ENCODE measurements around the gene M1AP. TPM values are rescaled to one million over a fixed set of nuclear protein-coding genes. Genes with fewer than 3 reads are reported as not detected.

The M1AP gene, protein sequence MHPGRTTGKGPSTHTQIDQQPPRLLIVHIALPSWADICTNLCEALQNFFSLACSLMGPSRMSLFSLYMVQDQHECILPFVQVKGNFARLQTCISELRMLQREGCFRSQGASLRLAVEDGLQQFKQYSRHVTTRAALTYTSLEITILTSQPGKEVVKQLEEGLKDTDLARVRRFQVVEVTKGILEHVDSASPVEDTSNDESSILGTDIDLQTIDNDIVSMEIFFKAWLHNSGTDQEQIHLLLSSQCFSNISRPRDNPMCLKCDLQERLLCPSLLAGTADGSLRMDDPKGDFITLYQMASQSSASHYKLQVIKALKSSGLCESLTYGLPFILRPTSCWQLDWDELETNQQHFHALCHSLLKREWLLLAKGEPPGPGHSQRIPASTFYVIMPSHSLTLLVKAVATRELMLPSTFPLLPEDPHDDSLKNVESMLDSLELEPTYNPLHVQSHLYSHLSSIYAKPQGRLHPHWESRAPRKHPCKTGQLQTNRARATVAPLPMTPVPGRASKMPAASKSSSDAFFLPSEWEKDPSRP
- total RNA-seq: 1.7 and 2.5 TPM in 2 replicates

DNA sequence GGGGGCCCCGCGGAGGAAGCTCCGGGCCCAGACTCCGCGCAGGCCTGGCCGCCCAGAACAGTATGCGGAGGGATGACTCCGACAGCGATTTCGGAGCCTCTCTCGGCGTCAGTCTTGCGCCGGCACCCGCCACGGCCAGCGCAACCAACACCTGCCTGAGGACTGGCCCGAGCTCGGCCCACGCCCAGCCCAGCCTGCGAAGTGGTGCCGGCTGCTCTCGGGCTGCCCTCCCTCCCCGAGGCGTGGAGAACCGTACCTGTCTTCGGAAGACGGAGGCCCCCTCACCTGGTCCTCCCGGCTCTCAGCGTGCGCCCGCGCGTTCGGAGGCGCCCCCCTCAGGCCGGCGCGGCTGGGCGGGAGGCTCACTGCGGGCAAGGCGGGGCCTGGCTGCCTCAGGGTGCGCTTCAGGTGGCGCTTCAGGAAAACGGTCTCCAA, at the start of gene M1AP:
Gene M1AP (minus strand): TSS at position 322 of the 435 bp plus-strand sequence. CDS start 8,055 bp downstream, outside the sequence.
- no peak for DNase-seq (ENCODE audit: low read depth)
- H3K4me3 ChIP-seq (ENCODE audit: low read depth, low read length): peak within 1 kb of the TSS; percentile 40
- TF ChIP-seq, protein P1, sequence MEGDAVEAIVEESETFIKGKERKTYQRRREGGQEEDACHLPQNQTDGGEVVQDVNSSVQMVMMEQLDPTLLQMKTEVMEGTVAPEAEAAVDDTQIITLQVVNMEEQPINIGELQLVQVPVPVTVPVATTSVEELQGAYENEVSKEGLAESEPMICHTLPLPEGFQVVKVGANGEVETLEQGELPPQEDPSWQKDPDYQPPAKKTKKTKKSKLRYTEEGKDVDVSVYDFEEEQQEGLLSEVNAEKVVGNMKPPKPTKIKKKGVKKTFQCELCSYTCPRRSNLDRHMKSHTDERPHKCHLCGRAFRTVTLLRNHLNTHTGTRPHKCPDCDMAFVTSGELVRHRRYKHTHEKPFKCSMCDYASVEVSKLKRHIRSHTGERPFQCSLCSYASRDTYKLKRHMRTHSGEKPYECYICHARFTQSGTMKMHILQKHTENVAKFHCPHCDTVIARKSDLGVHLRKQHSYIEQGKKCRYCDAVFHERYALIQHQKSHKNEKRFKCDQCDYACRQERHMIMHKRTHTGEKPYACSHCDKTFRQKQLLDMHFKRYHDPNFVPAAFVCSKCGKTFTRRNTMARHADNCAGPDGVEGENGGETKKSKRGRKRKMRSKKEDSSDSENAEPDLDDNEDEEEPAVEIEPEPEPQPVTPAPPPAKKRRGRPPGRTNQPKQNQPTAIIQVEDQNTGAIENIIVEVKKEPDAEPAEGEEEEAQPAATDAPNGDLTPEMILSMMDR (conservative IDR thresholded peaks at IDR 0.05; ENCODE audit: low read depth, low read length): peak; percentile 23

DNA sequence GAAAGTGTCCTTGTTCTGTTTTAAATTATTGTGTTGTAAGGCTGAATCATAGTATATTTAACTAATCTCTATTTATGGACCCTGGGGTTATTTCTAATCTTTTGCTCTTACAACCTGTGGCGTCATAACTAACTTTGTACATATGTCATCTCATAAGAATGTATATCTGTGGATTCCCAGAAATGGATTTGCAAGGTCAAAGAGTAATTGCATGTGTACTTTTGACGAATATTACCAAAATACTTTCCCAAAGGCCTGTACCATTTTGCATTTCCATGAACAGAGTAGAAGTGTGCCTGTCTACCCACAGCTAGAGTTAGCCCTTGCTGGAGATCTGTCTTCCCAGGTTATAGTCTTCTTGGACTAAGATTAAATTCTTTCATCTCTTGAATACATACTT, 48.7 kb upstream of the M1AP start:
- TF ChIP-seq, protein P1 (conservative IDR thresholded peaks at IDR 0.05; ENCODE audit: low read depth, low read length): no peak
- no peak overlapping the region for H3K4me3 ChIP-seq (ENCODE audit: low read depth, low read length)
- no peak for DNase-seq (ENCODE audit: low read depth)

DNA sequence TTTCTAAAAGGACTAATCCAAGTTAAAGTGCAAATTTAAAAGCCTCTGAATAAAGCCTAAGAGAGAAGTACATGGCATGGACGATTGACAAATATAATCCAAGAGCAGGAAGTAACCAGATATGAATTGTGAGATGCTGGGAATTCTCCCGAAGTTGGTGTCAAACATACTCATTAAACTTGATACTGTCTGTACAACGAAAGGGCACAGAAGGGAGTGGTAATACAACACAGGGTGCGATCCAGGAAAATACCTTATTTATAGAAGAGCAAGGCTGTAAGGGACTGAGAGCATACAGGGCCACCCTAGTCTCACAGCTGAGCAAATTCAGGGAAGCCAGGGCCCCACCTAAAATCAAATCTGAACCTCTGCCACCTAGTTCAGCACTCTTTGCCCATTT, 47.5 kb upstream of the M1AP start:
- H3K4me3 ChIP-seq (ENCODE audit: low read depth, low read length): no peak overlapping the region

DNA sequence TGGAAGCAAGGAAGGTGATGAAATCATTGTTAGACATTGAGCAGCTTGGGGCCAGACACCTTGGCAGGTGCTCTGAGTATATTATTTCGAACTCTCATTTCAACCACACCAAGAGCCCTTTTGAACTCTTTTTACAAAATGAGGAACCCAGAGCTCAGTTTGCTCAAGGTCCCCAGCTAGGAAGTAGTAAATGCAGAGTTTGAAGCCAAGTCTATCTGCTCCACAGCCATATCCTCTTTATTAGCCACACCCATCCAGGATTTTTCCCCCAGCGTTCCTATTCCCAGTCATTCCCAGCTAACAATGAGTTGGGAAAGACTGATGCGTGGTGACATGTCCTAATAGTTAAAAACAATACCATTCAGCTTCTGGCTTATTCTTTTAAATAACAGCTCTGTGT, 46.2 kb upstream of the M1AP start:
- DNase-seq (ENCODE audit: low read depth): no peak
- TF ChIP-seq, protein P1 (conservative IDR thresholded peaks at IDR 0.05; ENCODE audit: low read depth, low read length): no peak
- H3K4me3 ChIP-seq (ENCODE audit: low read depth, low read length): no peak overlapping the region

More for the DNA sequence above, 47.5 kb upstream of the M1AP start:
- TF ChIP-seq, protein P1 (conservative IDR thresholded peaks at IDR 0.05; ENCODE audit: low read depth, low read length): no peak
- DNase-seq (ENCODE audit: low read depth): no peak

DNA sequence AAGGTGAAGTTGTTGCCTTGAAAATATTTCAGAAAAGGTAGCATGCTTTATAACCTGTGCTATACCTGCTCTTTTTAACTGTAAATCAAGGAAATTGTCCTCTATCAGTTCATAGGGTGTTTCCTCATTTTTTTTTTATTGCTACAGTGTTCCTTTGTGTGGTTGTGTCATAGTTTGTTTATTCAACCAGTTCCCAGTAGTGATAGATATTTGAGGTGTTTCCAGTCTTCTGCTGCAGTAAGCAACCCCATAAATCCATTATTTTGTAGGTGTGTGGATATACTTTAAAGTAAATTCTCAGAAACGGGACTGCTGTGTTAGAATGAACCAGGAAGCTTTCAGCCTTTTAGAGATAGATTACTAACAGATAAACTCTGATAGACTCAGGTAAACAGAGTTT, 45.5 kb upstream of the M1AP start:
- DNase-seq (ENCODE audit: low read depth): no peak
- TF ChIP-seq, protein P1 (conservative IDR thresholded peaks at IDR 0.05; ENCODE audit: low read depth, low read length): no peak
- no peak overlapping the region for H3K4me3 ChIP-seq (ENCODE audit: low read depth, low read length)

DNA sequence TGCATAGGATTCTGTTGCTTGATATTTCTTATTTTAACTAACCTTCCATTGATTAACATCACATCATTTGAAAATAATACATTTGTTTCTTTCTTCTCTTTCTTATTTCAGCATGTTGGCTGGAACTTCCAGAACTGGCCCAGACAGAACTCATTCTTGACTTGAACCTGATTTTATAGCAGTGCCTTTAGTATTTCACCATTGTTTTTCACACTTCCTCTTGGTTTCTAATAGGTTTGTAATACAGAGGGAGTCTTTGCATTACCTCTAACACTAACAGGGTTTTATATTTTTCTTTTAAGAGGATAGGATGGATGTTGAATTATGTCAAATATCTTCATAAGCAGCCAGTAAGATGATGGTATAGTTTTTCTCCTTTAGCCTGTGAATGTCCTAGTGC, 45.1 kb upstream of the M1AP start:
- TF ChIP-seq, protein P1 (conservative IDR thresholded peaks at IDR 0.05; ENCODE audit: low read depth, low read length): no peak
- H3K4me3 ChIP-seq (ENCODE audit: low read depth, low read length): no peak overlapping the region
- DNase-seq (ENCODE audit: low read depth): no peak
